Dendritic cell treated with granulocyte-macrophage colony-stimulating factor and Interleukin-4, amounts not matched to agents 40 ng/mL and 50 ng/mL, for 4 days (primary cell): ENCODE data around the gene SCARF2.
A peak's percentile ranks its signal among the peaks of the same experiment; 100 is the strongest.
"Not testable (repeated sequence)": the region's sequence is repeated elsewhere in the genome, so short reads cannot be mapped to it uniquely, and the experiment has no call there.

Source experiments
- H3K27ac Mint-ChIP-seq: one replicate; pipeline ENCODE4 v1.8.0; 2022; ENCODE audit warnings: mild to moderate bottlenecking, mixed read lengths
- H3K27me3 Mint-ChIP-seq: one replicate; pipeline ENCODE4 v1.8.0; 2022; ENCODE audit warnings: mild to moderate bottlenecking, mixed read lengths
- H3K36me3 Mint-ChIP-seq: one replicate; pipeline ENCODE4 v1.8.0; 2022; ENCODE audit warnings: low read depth, mixed read lengths
- H3K4me1 Mint-ChIP-seq: one replicate; pipeline ENCODE4 v1.8.0; 2022; ENCODE audit warnings: low read depth, mixed read lengths
- H3K4me3 Mint-ChIP-seq: one replicate; pipeline ENCODE4 v1.8.0; 2022; ENCODE audit warnings: mild to moderate bottlenecking, moderate library complexity, mixed read lengths
- H3K9me3 Mint-ChIP-seq: one replicate; pipeline ENCODE4 v1.8.0; 2022; ENCODE audit warnings: mixed read lengths
- intact Hi-C: fragments of 100-400 bp; cut with micrococcal nuclease; formaldehyde crosslinking; loops from one replicate; pipeline ENCODE4 v1.15.0; 2022

SCARF2 gene

DNA sequence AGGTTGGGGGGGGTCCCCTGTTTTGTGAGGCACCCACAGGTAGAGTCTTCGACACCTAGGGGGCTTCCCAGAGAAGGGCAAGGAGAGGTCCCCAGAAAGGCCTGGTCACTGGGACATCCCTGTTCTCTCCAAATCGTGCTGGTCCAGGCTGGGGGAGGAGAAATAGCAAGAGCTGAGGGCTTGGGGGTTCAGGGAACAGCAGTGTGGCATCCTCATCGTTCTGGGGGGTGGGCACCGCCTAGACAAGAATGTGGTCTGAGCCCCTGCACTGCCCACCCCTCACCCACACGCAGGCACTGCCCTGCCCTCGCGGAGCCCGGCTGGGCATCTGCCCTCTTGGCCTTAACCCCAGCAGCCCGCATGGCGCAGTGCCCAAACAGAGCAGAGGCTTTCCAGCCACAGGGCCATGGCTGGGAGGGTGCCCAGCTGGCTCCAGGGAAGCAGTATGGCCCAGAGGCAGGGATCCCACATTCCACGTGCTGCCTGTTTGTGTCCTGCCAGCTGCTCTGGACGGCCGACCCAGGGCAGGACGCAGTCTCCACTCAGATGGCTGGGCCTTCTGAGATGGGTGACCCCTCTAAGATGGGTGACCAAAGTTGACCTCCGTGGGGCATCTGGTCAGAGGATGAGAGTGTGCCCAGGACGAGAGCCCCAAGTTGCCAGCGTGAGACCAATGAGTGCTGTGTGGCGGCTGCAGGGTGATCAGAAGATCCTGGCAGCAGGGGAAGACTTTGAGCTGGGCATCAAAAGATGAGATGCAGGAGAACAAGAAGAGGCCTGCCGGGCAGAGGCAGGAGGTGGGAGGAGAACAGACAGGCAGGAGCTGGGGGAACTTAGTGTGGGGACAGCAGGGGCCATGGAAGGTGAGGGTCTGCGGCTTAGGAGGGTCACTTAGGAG is 14.4 kb downstream of the SCARF2 start:
- H3K4me3 Mint-ChIP-seq, result no peak overlapping the region
- H3K9me3 Mint-ChIP-seq, result no peaks in the 10 kb centered on the region
- H3K4me1 Mint-ChIP-seq, result no peaks in the 10 kb centered on the region
- intact Hi-C loops, result no loop called here
- no peak overlapping the region for H3K27ac Mint-ChIP-seq
- H3K36me3 Mint-ChIP-seq, result no peaks in the 10 kb centered on the region
- peaks cover 57% of the 10 kb centered on the region for H3K27me3 Mint-ChIP-seq

DNA sequence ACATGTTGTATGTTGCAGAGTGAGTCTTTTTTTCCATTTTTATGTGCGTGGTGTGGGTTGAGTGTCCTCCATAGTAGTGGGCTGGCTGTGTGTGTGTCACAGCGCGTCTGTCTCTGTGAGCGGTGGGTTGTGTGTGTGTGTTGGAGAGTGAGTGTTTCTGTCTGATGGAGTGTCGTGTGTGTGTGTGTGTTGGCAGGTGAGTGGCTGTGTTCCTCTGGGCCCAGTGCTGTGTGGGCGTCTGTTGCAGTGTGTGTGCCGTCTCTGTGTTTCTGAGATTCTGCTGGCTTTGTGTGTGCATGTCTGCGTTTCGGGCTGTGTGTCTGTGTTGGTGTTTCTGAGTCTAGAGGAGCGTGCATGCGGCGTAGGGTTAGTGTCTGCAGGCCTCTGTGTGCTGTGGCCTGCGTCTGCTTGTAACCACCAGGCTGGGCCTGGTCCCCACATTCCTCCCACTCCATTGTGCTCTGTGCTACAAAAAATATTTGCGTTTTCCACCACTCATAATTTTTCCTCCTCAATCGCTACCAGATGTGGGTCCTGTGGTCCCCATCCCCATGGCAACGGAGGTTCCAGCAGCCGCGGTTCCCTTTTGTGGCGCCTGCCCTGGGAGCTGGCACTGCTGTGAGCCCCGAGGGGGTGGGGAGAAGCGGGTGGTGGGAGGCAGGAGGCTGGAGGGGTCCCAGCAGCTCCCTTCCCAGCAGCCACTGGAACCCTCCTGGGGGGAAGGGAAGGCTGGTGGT is 15.2 kb downstream of the SCARF2 start:
- H3K36me3 Mint-ChIP-seq, result no peaks in the 10 kb centered on the region
- no peak overlapping the region for H3K4me3 Mint-ChIP-seq
- H3K9me3 Mint-ChIP-seq, result no peaks in the 10 kb centered on the region
- H3K4me1 Mint-ChIP-seq, result no peaks in the 10 kb centered on the region
- H3K27me3 Mint-ChIP-seq, result peaks cover 50% of the 10 kb centered on the region
- no peak overlapping the region for H3K27ac Mint-ChIP-seq
- intact Hi-C loops, result no loop called here

DNA sequence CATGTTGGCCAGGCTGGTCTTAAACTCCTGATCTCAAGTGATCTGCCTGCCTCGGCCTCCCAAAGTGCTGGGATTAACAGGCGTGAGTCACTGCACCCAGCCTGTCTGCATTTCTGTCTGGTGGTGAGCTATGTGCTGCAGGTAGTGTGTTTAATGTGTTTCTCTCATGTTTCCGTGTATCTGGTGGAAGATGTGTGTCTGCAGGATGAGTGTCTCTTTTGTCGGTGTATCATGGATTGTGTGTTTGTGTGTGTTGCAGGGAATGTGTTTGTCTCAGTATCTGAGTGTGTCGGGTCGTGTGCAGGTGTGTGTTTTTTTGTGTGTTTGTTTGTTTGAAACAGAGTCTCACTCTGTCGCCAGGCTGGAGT is 16.1 kb downstream of the SCARF2 start:
- intact Hi-C loops, result no loop called here
- no peak overlapping the region for H3K4me3 Mint-ChIP-seq
- H3K27ac Mint-ChIP-seq, result no peak overlapping the region
- no peaks in the 10 kb centered on the region for H3K9me3 Mint-ChIP-seq
- no peaks in the 10 kb centered on the region for H3K36me3 Mint-ChIP-seq
- peaks cover 40% of the 10 kb centered on the region for H3K27me3 Mint-ChIP-seq
- H3K4me1 Mint-ChIP-seq, result no peaks in the 10 kb centered on the region

DNA sequence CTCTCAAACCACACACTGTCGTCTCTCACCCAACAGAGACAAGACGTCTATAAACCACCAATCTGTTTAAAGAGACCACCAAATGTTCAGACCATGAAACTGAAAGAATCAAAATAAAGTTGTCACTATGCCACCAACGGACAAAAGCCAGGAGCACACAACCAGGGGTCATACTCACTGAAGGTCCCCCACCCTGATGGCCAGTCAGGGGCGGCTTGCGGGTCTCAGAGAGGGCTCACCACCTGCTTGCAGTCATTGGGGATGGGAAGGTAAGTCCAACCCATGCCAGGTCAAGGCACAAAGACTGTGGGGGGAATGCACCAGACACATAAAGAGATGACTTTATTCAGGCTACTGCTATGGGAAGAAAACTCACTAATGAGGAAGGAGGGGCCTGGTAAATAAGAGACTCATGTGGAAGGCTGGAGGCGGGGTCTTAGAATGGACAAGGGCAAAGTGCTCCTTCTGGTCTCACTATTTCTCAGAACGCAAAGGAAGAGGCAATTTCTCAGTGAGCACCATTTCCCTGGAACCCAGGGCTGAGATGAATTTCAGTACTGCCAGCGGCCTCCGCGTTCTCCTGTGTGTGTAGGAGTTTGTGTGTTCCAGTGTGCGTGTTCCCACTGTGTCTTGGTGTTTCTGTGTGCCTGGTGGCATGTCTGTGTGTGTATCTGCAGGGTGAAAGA is 17.3 kb downstream of the SCARF2 start:
- Mint-ChIP-seq H3K36me3 (no peaks in the 10 kb centered on the region), H3K9me3 (no peaks in the 10 kb centered on the region), H3K4me1 (no peaks in the 10 kb centered on the region), H3K27me3 (peaks cover 37% of the 10 kb centered on the region), H3K27ac (no peak overlapping the region), H3K4me3 (no peak overlapping the region)
- intact Hi-C loops, result no loop called here

DNA sequence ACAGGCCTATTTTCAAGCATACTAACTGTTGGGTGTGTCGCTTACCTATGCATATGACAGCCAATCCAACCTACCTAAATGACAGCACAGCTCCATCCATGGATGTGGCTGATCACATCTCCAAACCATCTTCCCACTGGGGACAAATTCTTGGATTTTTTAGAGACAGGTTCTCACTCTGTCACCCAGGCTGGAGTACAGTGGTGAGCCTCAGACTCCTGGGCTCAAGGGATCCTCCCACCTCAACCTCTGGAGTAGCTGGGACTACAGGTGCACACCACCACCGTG is 18.0 kb downstream of the SCARF2 start:
- no peak overlapping the region for H3K4me3 Mint-ChIP-seq
- H3K4me1 Mint-ChIP-seq, result no peaks in the 10 kb centered on the region
- H3K27ac Mint-ChIP-seq, result no peak overlapping the region
- H3K9me3 Mint-ChIP-seq, result no peaks in the 10 kb centered on the region
- intact Hi-C loops, result no loop called here
- no peaks in the 10 kb centered on the region for H3K36me3 Mint-ChIP-seq
- peaks cover 31% of the 10 kb centered on the region for H3K27me3 Mint-ChIP-seq

DNA sequence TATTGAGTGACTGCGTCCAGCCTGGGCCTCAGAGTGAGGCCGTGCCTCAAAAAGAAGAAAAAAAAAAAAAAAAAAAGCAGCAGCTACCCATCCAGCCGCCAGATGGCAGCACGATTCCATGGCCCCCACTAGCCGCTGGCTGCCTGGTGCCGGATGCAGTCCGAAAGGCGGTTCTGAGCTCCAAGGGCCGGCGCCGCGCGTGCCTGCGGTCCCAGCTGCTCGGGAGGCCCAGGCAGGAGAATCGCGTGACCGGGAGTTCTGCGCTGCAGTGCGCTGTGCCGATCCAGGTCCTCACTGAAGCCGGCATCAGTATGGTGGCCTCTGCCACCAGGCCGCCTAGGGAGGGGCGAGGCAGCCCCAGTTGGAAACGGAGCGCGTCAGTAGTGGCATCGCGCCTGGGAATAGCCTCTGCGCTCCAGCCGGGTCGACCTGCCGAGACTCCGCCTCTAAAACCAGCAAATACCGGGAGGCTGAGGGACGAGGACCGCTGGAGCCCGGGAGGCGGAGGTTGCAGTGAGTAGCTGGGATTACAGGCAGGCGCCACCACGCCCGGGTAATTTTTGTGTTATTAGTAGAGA is 19.3 kb downstream of the SCARF2 start:
- H3K27ac Mint-ChIP-seq, result no peak overlapping the region

DNA sequence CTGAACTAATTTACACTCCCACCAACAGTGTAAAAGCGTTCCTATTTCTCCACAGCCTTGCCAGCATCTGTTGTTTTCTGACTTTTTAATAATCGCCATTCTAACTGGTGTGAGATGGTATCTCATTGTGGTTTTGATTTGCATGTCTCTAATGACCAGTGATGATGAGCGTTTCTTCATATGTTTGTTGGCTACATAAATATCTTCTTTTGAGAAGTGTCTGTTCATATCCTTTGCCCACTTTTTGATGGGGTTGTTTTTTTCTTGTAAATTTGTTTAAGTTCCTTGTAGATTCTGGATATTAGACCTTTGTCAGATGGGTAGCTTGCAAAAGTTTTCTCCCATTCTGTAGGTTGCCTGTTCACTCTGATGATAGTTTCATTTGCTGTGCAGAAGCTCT is 21.9 kb downstream of the SCARF2 start:
- intact Hi-C loops, H3K9me3 Mint-ChIP-seq: not testable (repeated sequence)

More for the DNA sequence above, 19.3 kb downstream of the SCARF2 start:
- H3K36me3 Mint-ChIP-seq, result no peaks in the 10 kb centered on the region
- peak overlapping the region; percentile 57 for H3K4me3 Mint-ChIP-seq
- H3K27me3 Mint-ChIP-seq, result peaks cover 18% of the 10 kb centered on the region
- intact Hi-C loops, result loop anchor here (1.0 kb wide), 2 partner anchors 38 to 78 kb away; no protein-coding TSS in a partner anchor
- H3K9me3 Mint-ChIP-seq, result no peaks in the 10 kb centered on the region
- no peaks in the 10 kb centered on the region for H3K4me1 Mint-ChIP-seq

DNA sequence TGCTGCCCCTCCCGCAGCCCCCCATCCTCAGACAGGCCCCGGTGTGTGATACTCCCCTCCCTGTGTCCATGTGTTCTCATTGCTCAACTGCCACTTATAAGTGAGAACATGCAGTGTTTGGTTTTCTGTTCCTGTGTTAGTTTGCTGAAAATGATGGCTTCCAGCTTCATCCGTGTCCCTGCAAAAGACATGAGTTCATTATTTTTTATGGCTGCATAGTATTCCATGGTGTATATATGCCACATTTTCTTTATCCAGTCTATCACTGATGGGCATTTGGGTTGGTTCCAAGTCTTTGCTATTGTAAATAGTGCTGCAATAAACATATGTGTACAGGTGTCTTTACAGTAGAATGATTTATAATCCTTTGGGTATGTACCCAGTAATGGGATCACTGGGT is 22.4 kb downstream of the SCARF2 start:
- H3K4me3 Mint-ChIP-seq, result not testable (repeated sequence)

More for the DNA sequence above, 21.9 kb downstream of the SCARF2 start:
- H3K27ac Mint-ChIP-seq, H3K36me3 Mint-ChIP-seq, H3K4me3 Mint-ChIP-seq, H3K4me1 Mint-ChIP-seq: not testable (repeated sequence)
- H3K27me3 Mint-ChIP-seq, result peaks cover 12% of the 10 kb centered on the region

DNA sequence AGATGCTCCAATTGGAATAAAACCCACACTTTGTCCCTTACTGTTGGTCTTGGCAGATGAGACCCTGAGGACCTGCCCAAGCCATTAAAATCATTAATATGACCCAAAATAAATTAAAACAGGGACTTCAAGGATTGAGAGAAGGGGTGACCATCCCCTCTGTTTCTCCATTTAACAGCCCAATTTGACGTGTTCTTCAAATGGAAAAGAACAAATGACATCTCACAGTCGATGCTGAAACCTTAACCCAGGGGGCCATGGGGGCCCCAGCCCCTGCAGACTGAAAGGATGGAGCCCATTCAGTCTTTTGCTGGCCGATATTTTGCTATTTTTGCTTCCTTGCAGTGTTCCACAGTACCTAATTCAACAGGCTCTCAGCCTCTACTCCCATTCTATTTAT is 23.2 kb downstream of the SCARF2 start:
- Mint-ChIP-seq H3K4me1 (peaks cover 6% of the 10 kb centered on the region), H3K27ac (no peak overlapping the region)
- intact Hi-C loops, result no loop called here

More for the DNA sequence above, 22.4 kb downstream of the SCARF2 start:
- H3K27ac Mint-ChIP-seq, H3K4me1 Mint-ChIP-seq, H3K9me3 Mint-ChIP-seq, intact Hi-C loops, H3K36me3 Mint-ChIP-seq: not testable (repeated sequence)
- H3K27me3 Mint-ChIP-seq, result peaks cover 12% of the 10 kb centered on the region

DNA sequence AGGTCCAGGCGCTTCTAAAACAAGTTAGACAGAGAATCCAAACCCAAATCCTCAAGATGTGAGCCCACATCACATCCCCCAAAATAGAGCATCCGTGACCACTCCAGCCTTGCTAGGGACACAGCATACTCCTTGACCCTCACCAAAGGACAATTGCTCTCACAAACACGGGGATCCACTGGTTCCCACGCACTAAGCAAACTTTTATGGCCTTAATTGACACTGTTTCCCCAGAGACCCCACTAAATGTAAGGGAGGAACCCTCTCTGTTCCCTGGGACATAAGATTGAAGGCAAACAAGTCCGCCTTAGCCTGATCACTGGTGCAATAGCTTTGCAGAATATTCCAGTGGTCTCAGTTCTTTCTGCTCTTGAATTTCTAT is 23.6 kb downstream of the SCARF2 start:
- peaks cover 6% of the 10 kb centered on the region for H3K4me1 Mint-ChIP-seq
- H3K4me3 Mint-ChIP-seq, result no peak overlapping the region
- H3K9me3 Mint-ChIP-seq, result no peaks in the 10 kb centered on the region
- intact Hi-C loops, result no loop called here
- no peaks in the 10 kb centered on the region for H3K36me3 Mint-ChIP-seq
- H3K27ac Mint-ChIP-seq, result no peak overlapping the region
- peaks cover 8% of the 10 kb centered on the region for H3K27me3 Mint-ChIP-seq

More for the DNA sequence above, 23.2 kb downstream of the SCARF2 start:
- no peaks in the 10 kb centered on the region for H3K36me3 Mint-ChIP-seq
- H3K4me3 Mint-ChIP-seq, result no peak overlapping the region
- peaks cover 12% of the 10 kb centered on the region for H3K27me3 Mint-ChIP-seq
- no peaks in the 10 kb centered on the region for H3K9me3 Mint-ChIP-seq

DNA sequence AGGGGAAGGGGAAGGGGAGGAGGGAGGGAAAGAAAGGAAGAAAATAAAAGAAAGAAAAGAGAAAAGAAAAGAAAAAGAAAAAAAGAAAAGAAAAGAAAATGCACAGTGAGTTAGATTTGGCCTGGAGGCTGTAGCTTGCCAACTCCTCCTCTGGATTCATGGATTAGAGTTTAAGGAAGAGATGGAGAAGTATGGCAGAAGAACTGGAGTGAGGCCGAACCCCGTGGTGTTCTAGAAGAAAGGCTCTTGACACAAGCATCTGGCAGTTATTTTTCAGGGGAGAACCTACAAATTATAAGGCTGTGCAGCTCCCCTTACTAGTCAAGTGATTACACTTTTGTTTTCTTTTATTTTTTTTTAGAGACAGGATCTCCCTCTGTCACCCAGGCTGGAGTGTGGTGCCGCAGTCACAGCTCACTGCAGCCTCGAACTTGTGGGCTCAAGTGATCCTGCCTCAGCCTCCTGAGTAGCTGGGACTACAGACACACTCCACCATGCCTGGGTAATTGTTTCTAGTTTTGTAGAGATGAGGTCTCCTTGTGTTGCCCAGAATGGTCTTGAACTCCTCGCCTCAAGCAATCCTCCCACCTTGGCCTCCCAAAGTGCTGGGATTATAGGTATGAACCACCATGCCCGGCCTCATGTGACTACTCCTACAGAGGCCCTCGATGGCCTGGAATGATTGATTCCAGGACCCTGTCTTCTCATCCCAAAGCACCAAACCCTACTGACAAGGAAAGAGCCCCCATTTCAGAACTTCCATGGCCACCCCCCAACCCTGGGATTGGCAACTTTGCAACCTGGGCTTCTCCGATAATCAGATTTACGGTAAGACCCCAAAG is 24.2 kb downstream of the SCARF2 start:
- Mint-ChIP-seq H3K4me1 (peaks cover 6% of the 10 kb centered on the region), H3K9me3 (no peaks in the 10 kb centered on the region), H3K4me3 (no peak overlapping the region), H3K27ac (no peak overlapping the region), H3K36me3 (no peaks in the 10 kb centered on the region), H3K27me3 (peaks cover 5% of the 10 kb centered on the region)
- intact Hi-C loops, result no loop called here

DNA sequence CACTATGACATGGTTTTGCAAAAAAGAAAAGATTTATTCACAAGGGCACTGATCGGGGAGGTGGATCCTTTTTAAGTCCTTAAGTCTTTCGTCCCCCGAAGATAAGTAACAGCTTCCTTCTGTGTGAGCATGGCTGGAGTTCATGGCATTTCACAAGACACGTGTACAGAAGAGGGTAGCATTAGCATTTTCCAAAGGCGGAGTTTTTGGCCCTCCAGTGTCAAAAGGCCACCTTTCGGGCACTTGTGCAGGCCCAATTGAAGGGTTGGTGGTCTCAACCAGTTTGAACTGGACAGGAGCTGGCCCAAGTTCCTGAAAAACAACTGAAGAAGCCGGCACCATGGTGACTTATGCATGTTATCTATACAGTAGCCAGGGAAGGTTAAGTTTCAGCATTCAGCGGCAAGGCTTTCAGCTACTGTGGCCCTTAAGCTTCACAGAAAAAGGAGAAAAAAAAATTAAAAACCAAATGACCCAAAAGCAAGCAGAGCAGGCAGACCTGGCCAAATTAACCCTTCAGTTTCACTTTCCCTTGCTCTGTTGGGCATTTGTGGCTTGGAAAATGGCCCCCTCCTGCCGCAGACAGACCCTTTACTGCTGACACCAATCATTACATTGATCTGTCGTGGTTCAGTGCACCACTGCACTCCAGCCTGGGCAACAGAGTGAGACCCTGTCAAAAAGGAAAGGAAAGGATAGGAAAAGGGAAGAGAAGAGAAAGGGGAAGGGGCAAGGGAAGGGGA is 25.0 kb downstream of the SCARF2 start:
- H3K36me3 Mint-ChIP-seq, result no peaks in the 10 kb centered on the region
- intact Hi-C loops, result no loop called here
- H3K9me3 Mint-ChIP-seq, result no peaks in the 10 kb centered on the region
- H3K27ac Mint-ChIP-seq, result no peak overlapping the region
- H3K4me1 Mint-ChIP-seq, result peaks cover 6% of the 10 kb centered on the region
- H3K27me3 Mint-ChIP-seq, result peaks cover 3% of the 10 kb centered on the region
- no peak overlapping the region for H3K4me3 Mint-ChIP-seq

DNA sequence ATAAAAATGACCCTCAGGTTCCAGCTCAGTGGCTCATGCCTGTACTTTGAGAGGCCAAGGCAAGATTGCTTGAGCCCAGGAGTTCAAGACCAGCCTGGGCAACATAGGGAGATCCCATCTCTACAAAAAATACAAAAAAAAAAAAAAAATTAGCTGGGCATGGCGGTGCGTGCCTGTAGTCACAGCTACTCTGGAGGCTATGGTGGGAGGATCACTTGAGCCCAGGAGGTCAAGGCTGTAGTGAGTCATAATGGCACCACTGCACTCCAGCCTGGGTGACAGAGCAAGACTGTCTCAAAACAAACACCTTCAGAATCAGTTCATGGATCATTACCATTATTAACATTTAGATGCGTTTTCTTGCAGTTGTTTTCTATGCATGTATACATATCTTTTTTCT is 28.2 kb downstream of the SCARF2 start:
- intact Hi-C loops, result not testable (repeated sequence)

More for the DNA sequence above, 28.2 kb downstream of the SCARF2 start:
- peaks cover 30% of the 10 kb centered on the region for H3K36me3 Mint-ChIP-seq
- not testable (repeated sequence) for H3K27me3 Mint-ChIP-seq, H3K4me3 Mint-ChIP-seq, H3K27ac Mint-ChIP-seq, H3K9me3 Mint-ChIP-seq, H3K4me1 Mint-ChIP-seq
